Measurements from ENCODE around the gene CPSF3. TPM values are rescaled to one million over a fixed set of nuclear protein-coding genes. Genes with fewer than 3 reads are reported as not detected.

The CPSF3 gene
- total and polyA plus RNA-seq, 2 donors (not counting 1 experiment from before 2014, with no cell fraction given): 13.0 to 28.4 TPM

GRCh38 chr2:9417725-9418124 lies 5.7 kb upstream of the CPSF3 start:
- intact Hi-C loops (cut with micrococcal nuclease): no loop called here

GRCh38 chr2:9418746-9419145 lies 4.7 kb upstream of the CPSF3 start:
- no peak overlapping the region for H3K4me2 ChIP-seq (replicated peaks; ENCODE audit: low read depth, low read length, poor library complexity, severe bottlenecking)
- H3K4me1 ChIP-seq (ENCODE audit: control insufficient read depth in 2 of 2, insufficient read depth in 2 of 2, low read length in 2 of 2): peaks cover 11 to 13% of the 10 kb centered on the region in 2 donors
- H3K79me2 ChIP-seq (ENCODE audit: control insufficient read depth, insufficient read depth, low read length): peaks cover 87% of the 10 kb centered on the region
- H3K36me3 ChIP-seq (replicated peaks in 1 of 2; ENCODE audit: control extremely low read depth in 1 of 2, control insufficient read depth in 1 of 2, extremely low read depth in 1 of 2, insufficient read depth in 2 of 2, low read length in 1 of 2): peaks cover 3 to 16% of the 10 kb centered on the region in 2 experiments
- H3K4me3 ChIP-seq (ENCODE audit: control extremely low read depth in 1 of 5, extremely low read depth in 1 of 5, insufficient read depth in 1 of 5, low read depth in 2 of 5, low read length in 4 of 5): no peak overlapping the region
- intact Hi-C loops (cut with micrococcal nuclease): no loop called here
- POLR2A ChIA-PET: no interaction called here
- no peaks in the 10 kb centered on the region for H3K27me3 ChIP-seq (replicated peaks in 1 of 4; ENCODE audit: control extremely low read depth in 1 of 4, control insufficient read depth in 3 of 4, insufficient read depth in 4 of 4, low read length in 3 of 4)
- no peak overlapping the region for H3K27ac ChIP-seq (ENCODE audit: low read length in 2 of 2)
- CTCF ChIA-PET: interaction anchor here (0.7 kb wide), 1 partner anchor 121 kb away, joined by 3 read pairs; no protein-coding TSS in a partner anchor
- no peak overlapping the region for H3K9ac ChIP-seq (ENCODE audit: low read length)
- peaks cover 40% of the 10 kb centered on the region for H4K20me1 ChIP-seq (ENCODE audit: control insufficient read depth, insufficient read depth, low read length, poor library complexity, severe bottlenecking)
- H3K4me3 Mint-ChIP-seq: no peak overlapping the region
- peaks cover 32% of the 10 kb centered on the region for H3K4me1 Mint-ChIP-seq
- TF ChIP-seq CTCF (IDR thresholded peaks at IDR 0.05): no peak
- TF ChIP-seq EZH2 (IDR thresholded peaks at IDR 0.05; ENCODE audit: borderline replicate concordance, insufficient read depth, low read depth, low read length, poor library complexity, severe bottlenecking): no peak
- ATAC-seq (ENCODE audit: low read depth): no peak
- DNase-seq: no peak
- no peak overlapping the region for H3K27ac Mint-ChIP-seq
- WGBS (ENCODE audit: insufficient coverage): 100% methylated on average over 3 of the region's 4 CpGs
- no peaks in the 10 kb centered on the region for H3K27me3 Mint-ChIP-seq
- no peaks in the 10 kb centered on the region for H3K9me3 ChIP-seq (ENCODE audit: control extremely low read depth in 1 of 3, control insufficient read depth in 2 of 3, insufficient read depth in 1 of 3, low read length in 2 of 3)
- no peaks in the 10 kb centered on the region for H3K9me3 Mint-ChIP-seq (ENCODE audit: insufficient read depth)
- H2AFZ ChIP-seq (ENCODE audit: insufficient read depth, low read depth, low read length, poor library complexity, severe bottlenecking): no peak overlapping the region

More at GRCh38 chr2:9417725-9418124, 5.7 kb upstream of the CPSF3 start:
- Histone ChIP-seq H3K9me3 (ENCODE audit: control extremely low read depth in 1 of 3, control insufficient read depth in 2 of 3, insufficient read depth in 1 of 3, low read length in 2 of 3) (no peaks in the 10 kb centered on the region), H3K36me3 (replicated peaks in 1 of 2; ENCODE audit: control extremely low read depth in 1 of 2, control insufficient read depth in 1 of 2, extremely low read depth in 1 of 2, insufficient read depth in 2 of 2, low read length in 1 of 2) (peaks cover 3 to 19% of the 10 kb centered on the region in 2 experiments), H3K79me2 (ENCODE audit: control insufficient read depth, insufficient read depth, low read length) (peaks cover 85% of the 10 kb centered on the region), H3K4me1 (ENCODE audit: control insufficient read depth in 2 of 2, insufficient read depth in 2 of 2, low read length in 2 of 2) (peaks cover 11 to 12% of the 10 kb centered on the region in 2 donors), H3K4me3 (ENCODE audit: control extremely low read depth in 1 of 5, extremely low read depth in 1 of 5, insufficient read depth in 1 of 5, low read depth in 2 of 5, low read length in 4 of 5) (no peak overlapping the region), H4K20me1 (ENCODE audit: control insufficient read depth, insufficient read depth, low read length, poor library complexity, severe bottlenecking) (peaks cover 38% of the 10 kb centered on the region), H3K27me3 (replicated peaks in 1 of 4; ENCODE audit: control extremely low read depth in 1 of 4, control insufficient read depth in 3 of 4, insufficient read depth in 4 of 4, low read length in 3 of 4) (no peaks in the 10 kb centered on the region), H3K4me2 (replicated peaks; ENCODE audit: low read depth, low read length, poor library complexity, severe bottlenecking) (no peak overlapping the region), H3K9ac (ENCODE audit: low read length) (no peak overlapping the region), H3K27ac (ENCODE audit: low read length in 2 of 2) (no peak overlapping the region), H2AFZ (ENCODE audit: insufficient read depth, low read depth, low read length, poor library complexity, severe bottlenecking) (no peak overlapping the region)
- ATAC-seq (ENCODE audit: low read depth) (no peak), DNase-seq (no peak)
- Mint-ChIP-seq H3K27me3 (no peaks in the 10 kb centered on the region), H3K9me3 (ENCODE audit: insufficient read depth) (no peaks in the 10 kb centered on the region), H3K4me1 (peaks cover 32% of the 10 kb centered on the region), H3K4me3 (no peak overlapping the region), H3K27ac (no peak overlapping the region)
- no peak for TF ChIP-seq CTCF (IDR thresholded peaks at IDR 0.05)
- TF ChIP-seq EZH2 (IDR thresholded peaks at IDR 0.05; ENCODE audit: borderline replicate concordance, insufficient read depth, low read depth, low read length, poor library complexity, severe bottlenecking): no peak
- ChIA-PET POLR2A (no interaction called here), CTCF (interaction anchor here (0.7 kb wide), 1 partner anchor 280 kb away, joined by 5 read pairs; no protein-coding TSS in a partner anchor)
- WGBS (ENCODE audit: insufficient coverage): 89% methylated on average over 1 of the region's 3 CpGs

Measured in B cell (primary cell).